Endodermal cell (in vitro differentiated cells): ENCODE data around the gene PHOSPHO1. TPM values are rescaled to one million over a fixed set of nuclear protein-coding genes. Genes with fewer than 3 reads are reported as not detected.

Source experiments
- DNase-seq: peaks from one replicate; pipeline ENCODE4 v3.0.0-alpha.2; 2017
- H3K27ac ChIP-seq: 2 replicates; pipeline ENCODE4 v1.5.1; 2013; ENCODE audit warnings: mild to moderate bottlenecking, low read depth, low read length, moderate library complexity
- H3K27me3 ChIP-seq: 2 replicates; pipeline ENCODE4 v1.6.1; 2013; ENCODE audit warnings: mild to moderate bottlenecking, low read length, moderate library complexity; ENCODE audit not compliant: insufficient read depth, control insufficient read depth, poor library complexity, severe bottlenecking
- H3K36me3 ChIP-seq: 2 replicates; pipeline ENCODE4 v1.7.0; 2013; ENCODE audit warnings: mild to moderate bottlenecking, low read length, moderate library complexity; ENCODE audit not compliant: control insufficient read depth, insufficient read depth
- H3K4me1 ChIP-seq: one replicate; pipeline ENCODE4 v1.7.0; 2013; ENCODE audit warnings: low read length; ENCODE audit not compliant: control insufficient read depth, insufficient read depth
- H3K4me3 ChIP-seq: 2 replicates; pipeline ENCODE4 v1.5.1; 2013; ENCODE audit warnings: mild to moderate bottlenecking, low read length, moderate library complexity
- H3K9ac ChIP-seq: 2 replicates; pipeline ENCODE4 v1.6.1; 2013; ENCODE audit warnings: mild to moderate bottlenecking, low read length, moderate library complexity; ENCODE audit not compliant: poor library complexity, severe bottlenecking; ENCODE audit errors: extremely low read depth
- H3K9me3 ChIP-seq: 2 replicates; pipeline ENCODE4 v1.6.1; 2013; ENCODE audit warnings: mild to moderate bottlenecking, low read length, moderate library complexity; ENCODE audit not compliant: control insufficient read depth
- H3K27ac Mint-ChIP-seq: 2 replicates; pipeline ENCODE4 v1.8.0; 2020; ENCODE audit warnings: mixed read lengths
- H3K27me3 Mint-ChIP-seq: 2 replicates; pipeline ENCODE4 v1.8.0; 2021; ENCODE audit warnings: mild to moderate bottlenecking, mixed read lengths; ENCODE audit not compliant: insufficient read depth
- H3K36me3 Mint-ChIP-seq: 2 replicates; pipeline ENCODE4 v1.8.0; 2020; ENCODE audit warnings: low read depth, mixed read lengths
- H3K4me1 Mint-ChIP-seq: 2 replicates; pipeline ENCODE4 v1.8.0; 2020; ENCODE audit warnings: mixed read lengths
- H3K4me3 Mint-ChIP-seq: 2 replicates; pipeline ENCODE4 v1.8.0; 2020; ENCODE audit warnings: mild to moderate bottlenecking, moderate library complexity, mixed read lengths
- H3K9me3 Mint-ChIP-seq: 2 replicates; pipeline ENCODE4 v1.8.0; 2020; ENCODE audit warnings: mild to moderate bottlenecking, mixed read lengths
- WGBS, 2 experiments: methylation state at CpG; one replicate each; pipeline versions ENCODE4 v1.1.5 to v1.1.7; 2013; ENCODE audit warnings: missing lambda C conversion rate in 2 of 2, mixed read lengths in 1 of 2; ENCODE audit not compliant: insufficient coverage in 1 of 2, insufficient read length in 1 of 2; 5-methylcytosine and 5-hydroxymethylcytosine counted together
- total RNA-seq, 2 donors: library from RNA; stranded (reverse); fragmentation: NEBNext Ultra II Directional in 1 of 2; extraction: Animal tissue kit (Norgen Biotek cat#: 25700) in 1 of 2; gene quantifications; 2 replicates in 1 of 2; 3 replicates in 1 of 2; pipeline ENCODE4 v1.2.1, GENCODE V29; 2021
- TF ChIP-seq, protein P1 (sequence below): fragments of 200-600 bp; sonication (generic); conservative IDR thresholded peaks from 2 replicates; pipeline ENCODE4 v1.5.0; 2021; ENCODE audit warnings: antibody characterized with exemption, mild to moderate bottlenecking

Gene PHOSPHO1
- total RNA-seq, 2 donors from 2014 or later = 0.82 to 1.3 TPM

GRCh38 chr17:49195751-49196150 is 34.8 kb downstream of the PHOSPHO1 start:
- peaks cover 3% of the 10 kb centered on the region for H3K4me1 ChIP-seq
- Mint-ChIP-seq H3K36me3 (no peaks in the 10 kb centered on the region), H3K27ac (no peak overlapping the region), H3K27me3 (peaks cover 3% of the 10 kb centered on the region), H3K4me3 (no peak overlapping the region), H3K9me3 (no peaks in the 10 kb centered on the region), H3K4me1 (peaks cover 5% of the 10 kb centered on the region)
- TF ChIP-seq, protein P1, sequence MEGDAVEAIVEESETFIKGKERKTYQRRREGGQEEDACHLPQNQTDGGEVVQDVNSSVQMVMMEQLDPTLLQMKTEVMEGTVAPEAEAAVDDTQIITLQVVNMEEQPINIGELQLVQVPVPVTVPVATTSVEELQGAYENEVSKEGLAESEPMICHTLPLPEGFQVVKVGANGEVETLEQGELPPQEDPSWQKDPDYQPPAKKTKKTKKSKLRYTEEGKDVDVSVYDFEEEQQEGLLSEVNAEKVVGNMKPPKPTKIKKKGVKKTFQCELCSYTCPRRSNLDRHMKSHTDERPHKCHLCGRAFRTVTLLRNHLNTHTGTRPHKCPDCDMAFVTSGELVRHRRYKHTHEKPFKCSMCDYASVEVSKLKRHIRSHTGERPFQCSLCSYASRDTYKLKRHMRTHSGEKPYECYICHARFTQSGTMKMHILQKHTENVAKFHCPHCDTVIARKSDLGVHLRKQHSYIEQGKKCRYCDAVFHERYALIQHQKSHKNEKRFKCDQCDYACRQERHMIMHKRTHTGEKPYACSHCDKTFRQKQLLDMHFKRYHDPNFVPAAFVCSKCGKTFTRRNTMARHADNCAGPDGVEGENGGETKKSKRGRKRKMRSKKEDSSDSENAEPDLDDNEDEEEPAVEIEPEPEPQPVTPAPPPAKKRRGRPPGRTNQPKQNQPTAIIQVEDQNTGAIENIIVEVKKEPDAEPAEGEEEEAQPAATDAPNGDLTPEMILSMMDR = no peak
- no peak overlapping the region for H3K27ac ChIP-seq
- no peak overlapping the region for H3K4me3 ChIP-seq
- peaks cover 2% of the 10 kb centered on the region for H3K27me3 ChIP-seq
- no peaks in the 10 kb centered on the region for H3K9me3 ChIP-seq
- no peaks in the 10 kb centered on the region for H3K36me3 ChIP-seq
- WGBS, 2 experiments = no CpG with 5 or more reads among the region's 4 CpGs
- DNase-seq = no peak
- H3K9ac ChIP-seq = no peak overlapping the region

DNA sequence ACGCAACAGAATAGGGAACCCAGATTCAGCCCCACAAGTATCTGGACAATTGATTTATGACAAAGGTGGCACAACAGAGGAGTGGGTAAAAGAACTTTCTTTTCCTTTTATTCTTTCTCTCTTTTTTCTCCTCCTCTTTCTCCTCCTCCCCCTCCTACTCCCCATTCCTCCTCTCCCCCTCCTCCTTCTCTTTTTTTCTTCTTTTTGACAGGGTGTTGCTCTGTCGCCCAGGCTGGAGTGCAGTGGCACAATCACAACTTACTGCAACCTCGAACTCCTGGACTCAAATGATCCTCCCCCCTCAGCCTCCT is 36.3 kb downstream of the PHOSPHO1 start:
- Mint-ChIP-seq H3K27ac (no peak overlapping the region), H3K4me1 (no peaks in the 10 kb centered on the region), H3K9me3 (no peaks in the 10 kb centered on the region), H3K4me3 (peak overlapping the region; percentile 92), H3K27me3 (peaks cover 14% of the 10 kb centered on the region), H3K36me3 (no peaks in the 10 kb centered on the region)
- Histone ChIP-seq H3K27me3 (peaks cover 5% of the 10 kb centered on the region), H3K36me3 (no peaks in the 10 kb centered on the region), H3K9ac (no peak overlapping the region), H3K27ac (no peak overlapping the region), H3K4me3 (peak overlapping the region; percentile 79), H3K9me3 (no peaks in the 10 kb centered on the region), H3K4me1 (no peaks in the 10 kb centered on the region)
- no peak for DNase-seq
- TF ChIP-seq, protein P1 = no peak
- WGBS, 2 experiments = 80 to 88% methylated on average over 1 to 3 of the region's 3 CpGs

DNA sequence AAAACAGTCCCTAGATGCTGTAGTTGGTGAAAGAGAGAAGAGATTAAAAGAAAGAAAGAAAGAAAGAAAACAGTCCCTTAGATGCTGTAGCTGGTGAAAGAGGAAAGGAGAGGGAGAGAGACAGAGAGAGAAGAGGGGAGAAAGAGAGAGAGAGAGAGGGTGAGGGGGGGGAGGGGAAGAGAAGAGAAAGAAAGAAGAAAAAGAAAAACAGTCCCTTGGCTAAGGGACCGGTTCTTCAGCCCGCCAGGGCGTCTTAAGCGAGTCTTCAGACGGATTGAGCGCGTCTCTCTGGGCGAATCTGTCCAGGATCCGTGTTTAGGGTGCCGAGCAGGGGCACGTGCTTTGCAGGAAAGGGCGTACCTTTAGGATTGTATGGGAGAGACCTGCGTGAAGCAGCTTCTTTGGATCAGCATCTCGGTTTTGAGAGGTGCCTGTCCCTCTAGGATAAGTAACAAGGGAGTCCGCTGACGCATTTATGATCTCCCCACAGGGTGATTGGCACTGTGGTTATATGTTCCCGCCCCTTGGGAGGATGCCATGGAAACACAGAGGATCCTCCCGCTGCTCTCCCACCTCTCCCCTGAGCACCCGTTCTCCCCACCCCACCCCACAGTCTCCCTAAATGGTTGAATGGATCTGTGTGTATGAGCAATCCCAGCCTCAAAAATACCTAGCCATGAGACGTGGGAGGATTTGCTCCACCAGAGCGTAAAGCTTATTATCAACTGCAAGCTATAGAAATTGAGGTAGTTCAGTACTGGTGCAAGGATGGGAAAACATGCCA is 36.9 kb downstream of the PHOSPHO1 start:
- no peaks in the 10 kb centered on the region for H3K36me3 ChIP-seq
- H3K9me3 ChIP-seq = no peaks in the 10 kb centered on the region
- peak overlapping the region; percentile 36 for H3K27ac ChIP-seq
- DNase-seq = peak; percentile 86
- H3K27ac Mint-ChIP-seq = peak overlapping the region; percentile 99
- no peaks in the 10 kb centered on the region for H3K4me1 ChIP-seq
- WGBS, 2 experiments = 18 to 26% methylated on average over 12 to 19 of the region's 21 CpGs
- H3K27me3 ChIP-seq = peaks cover 5% of the 10 kb centered on the region
- no peaks in the 10 kb centered on the region for H3K9me3 Mint-ChIP-seq
- no peaks in the 10 kb centered on the region for H3K36me3 Mint-ChIP-seq
- TF ChIP-seq, protein P1 = no peak
- peak overlapping the region; percentile 92 for H3K4me3 Mint-ChIP-seq
- peak overlapping the region; percentile 89 for H3K9ac ChIP-seq
- peak overlapping the region; percentile 79 for H3K4me3 ChIP-seq
- H3K27me3 Mint-ChIP-seq = peaks cover 18% of the 10 kb centered on the region
- no peaks in the 10 kb centered on the region for H3K4me1 Mint-ChIP-seq
